HG03095 (cell line): ENCODE data around the gene KIF12.

Source experiments
- ATAC-seq: cut with Tn5 transposase; IDR thresholded peaks from one replicate; pipeline ENCODE4 v1.9.1; 2021; ENCODE audit warnings: moderate library complexity; ENCODE audit not compliant: unreplicated experiment

KIF12 gene

GRCh38 chr9:114123031-114123977, 24.2 kb upstream of the KIF12 start:
- ATAC-seq: no peak

GRCh38 chr9:114122136-114123027, 23.3 kb upstream of the KIF12 start:
- no peak for ATAC-seq

- ATAC-seq: no peak
Observed at GRCh38 chr9:114121227-114122135, 22.4 kb upstream of the KIF12 start.

- ATAC-seq: no peak
Observed at GRCh38 chr9:114120192-114121014, 21.3 kb upstream of the KIF12 start.

GRCh38 chr9:114119242-114120191, 20.4 kb upstream of the KIF12 start:
- no peak for ATAC-seq

- ATAC-seq: no peak
Observed at GRCh38 chr9:114117996-114118830, 19.1 kb upstream of the KIF12 start.

- no peak for ATAC-seq
Observed at GRCh38 chr9:114117614-114117995, 18.5 kb upstream of the KIF12 start.

GRCh38 chr9:114116126-114116747, 17.1 kb upstream of the KIF12 start:
- ATAC-seq: no peak

GRCh38 chr9:114115654-114116125, 16.6 kb upstream of the KIF12 start:
- no peak for ATAC-seq

- ATAC-seq: no peak
Observed at GRCh38 chr9:114114364-114114763, 15.3 kb upstream of the KIF12 start.

- ATAC-seq: no peak
Observed at GRCh38 chr9:114112778-114113584, 13.9 kb upstream of the KIF12 start.

- no peak for ATAC-seq
Observed at GRCh38 chr9:114112325-114112724, 13.2 kb upstream of the KIF12 start.

GRCh38 chr9:114110180-114110579, 11.1 kb upstream of the KIF12 start:
- ATAC-seq: no peak

GRCh38 chr9:114109124-114109523, 10.0 kb upstream of the KIF12 start:
- no peak for ATAC-seq

GRCh38 chr9:114108016-114108833, 9.1 kb upstream of the KIF12 start:
- ATAC-seq: no peak
